K562 (cell line): ENCODE data around the gene SF3B3. TPM values are rescaled to one million over a fixed set of nuclear protein-coding genes. Genes with fewer than 3 reads are reported as not detected.

Source experiments
- CSDE1 ChIP-seq, 2 experiments: fragments of 450-650 bp; IDR thresholded peaks; 2 replicates each; pipeline ENCODE4 v1.6.1; 2016; ENCODE audit warnings: mild to moderate bottlenecking in 1 of 2
- MCM7 ChIP-seq, 2 experiments: fragments of 450-650 bp; IDR thresholded peaks; 2 replicates each; pipeline ENCODE4 v1.6.1; 2016 to 2018
- MGA ChIP-seq: fragments of 450-650 bp; IDR thresholded peaks from 2 replicates; pipeline ENCODE4 v1.6.1; 2016; ENCODE audit warnings: mild to moderate bottlenecking, moderate library complexity
- TEAD4 ChIP-seq, 2 experiments: sonication (generic) in 1 of 2; formaldehyde crosslinking in 1 of 2; IDR thresholded peaks; 2 replicates each; pipeline versions ENCODE4 v1.6.1 to v1.8.0; 2012 to 2022; ENCODE audit warnings: borderline replicate concordance in 1 of 2, inconsistent platforms in 1 of 2, low read length in 1 of 2, mild to moderate bottlenecking in 1 of 2, missing genetic modification reagents in 1 of 2
- ZBTB40 ChIP-seq, 2 experiments: fragments of 450-650 bp in 1 of 2; sonication (generic) in 1 of 2; formaldehyde crosslinking in 1 of 2; IDR thresholded peaks; 2 replicates each; pipeline versions ENCODE4 v1.7.1 to v1.9.0; 2016 to 2022; ENCODE audit warnings: inconsistent platforms in 1 of 2, mild to moderate bottlenecking in 1 of 2, missing genetic modification reagents in 1 of 2
- polyA plus RNA-seq, 8 experiments: library from polyadenylated mRNA; depleted of rRNA in 4 of 8; stranded (reverse) in 5 of 8; unstranded in 3 of 8; fragments of >200 nt; fragmentation: Nextera tagmentation in 2 of 8; fragmentation: Illumina TruSeq in 1 of 8; extraction: Ambion mirVana in 2 of 8; extraction: Trizol in 1 of 8; gene quantifications; 2 replicates each; pipeline versions ENCODE4 v1.2.1 to v1.2.3, GENCODE V29; 2011 to 2014; ENCODE audit warnings: inconsistent platforms in 1 of 8, missing spikeins in 1 of 8
- total RNA-seq, 7 experiments: library from RNA; depleted of rRNA in 6 of 7; stranded (reverse); fragments of >200 nt in 6 of 7; fragmentation: Illumina TruSeq in 2 of 7; extraction: Trizol in 2 of 7; gene quantifications; 2 replicates each; pipeline versions ENCODE4 v1.2.1 to v1.2.3, GENCODE V29; 2011 to 2021; ENCODE audit warnings: low replicate concordance in 1 of 7

SF3B3 gene
- total and polyA plus RNA-seq, 9 of the 15 experiments (the other 6 are each of a cell fraction or from before 2014, with no cell fraction given), result 98.9 to 546 (median 221) TPM

GRCh38 chr16:70523076-70523742 lies 407 bp upstream of the SF3B3 start, which contains the start of gene COG4 (continued):
- no peak for TF ChIP-seq MGA
- peak in 1 of 2 experiments; percentile 65; a peak in 1 of 4 replicates for TF ChIP-seq CSDE1 (IDR thresholded peaks at IDR 0.05)
- peak; percentile 83 for TF ChIP-seq ZBTB40 (IDR thresholded peaks at IDR 0.05)
- TF ChIP-seq ZBTB40 (CRISPR knock-in tag; IDR thresholded peaks at IDR 0.05), result no peak
- TF ChIP-seq TEAD4 (IDR thresholded peaks at IDR 0.05; ENCODE audit: low read length), result 0 out of 2 replicates have a peak, but pooled peaks have one; percentile 5
- no peak for TF ChIP-seq TEAD4 (CRISPR knock-in tag; IDR thresholded peaks at IDR 0.05; ENCODE audit: borderline replicate concordance)
- TF ChIP-seq MCM7 (IDR thresholded peaks at IDR 0.05), result no peak
